GM18505 (cell line): ENCODE data around the gene RPS24.
"Not testable (repeated sequence)": the region's sequence is repeated elsewhere in the genome, so short reads cannot be mapped to it uniquely, and the experiment has no call there.

Experiments used
- ATAC-seq: cut with Tn5 transposase; IDR thresholded peaks from one replicate; pipeline ENCODE4 v1.9.1; 2021; ENCODE audit not compliant: unreplicated experiment
- POLR2A ChIP-seq: IDR thresholded peaks from 4 replicates; pipeline ENCODE4 v1.6.1; 2011; ENCODE audit warnings: borderline replicate concordance; ENCODE audit not compliant: insufficient read depth, insufficient read length; ENCODE audit errors: extremely low read depth

Gene RPS24

GRCh38 chr10:78046711-78047269 is 13.1 kb downstream of the RPS24 start:
- no peak for ATAC-seq
- no peak for TF ChIP-seq POLR2A

- ATAC-seq: no peak
Measured at GRCh38 chr10:78047314-78047891, 13.7 kb downstream of the RPS24 start.

GRCh38 chr10:78049851-78050250 is 16.2 kb downstream of the RPS24 start:
- TF ChIP-seq POLR2A: no peak
- no peak for ATAC-seq

More at GRCh38 chr10:78047314-78047891, 13.7 kb downstream of the RPS24 start:
- TF ChIP-seq POLR2A: no peak

- ATAC-seq: no peak
- TF ChIP-seq POLR2A: no peak
Measured at GRCh38 chr10:78053211-78053868, 19.7 kb downstream of the RPS24 start.

GRCh38 chr10:78058562-78058961 is 24.9 kb downstream of the RPS24 start:
- ATAC-seq: no peak
- TF ChIP-seq POLR2A: no peak

GRCh38 chr10:78059906-78060702 is 26.4 kb downstream of the RPS24 start:
- no peak for TF ChIP-seq POLR2A
- no peak for ATAC-seq

- no peak for ATAC-seq
- no peak for TF ChIP-seq POLR2A
Measured at GRCh38 chr10:78062296-78062695, 28.6 kb downstream of the RPS24 start.

GRCh38 chr10:78063236-78063635 is 29.6 kb downstream of the RPS24 start:
- ATAC-seq: no peak
- TF ChIP-seq POLR2A: no peak

- not testable (repeated sequence) for ATAC-seq
Measured at GRCh38 chr10:78064919-78065318, 31.3 kb downstream of the RPS24 start.

GRCh38 chr10:78065611-78066010 is 31.9 kb downstream of the RPS24 start:
- no peak for ATAC-seq
- TF ChIP-seq POLR2A: no peak

- no peak for TF ChIP-seq POLR2A
Measured at GRCh38 chr10:78066012-78066411, 32.3 kb downstream of the RPS24 start.

GRCh38 chr10:78066728-78067430 is 33.2 kb downstream of the RPS24 start:
- no peak for TF ChIP-seq POLR2A
- ATAC-seq: no peak

More at GRCh38 chr10:78066012-78066411, 32.3 kb downstream of the RPS24 start:
- no peak for ATAC-seq

- ATAC-seq: no peak
- TF ChIP-seq POLR2A: no peak
Measured at GRCh38 chr10:78069151-78069550, 35.5 kb downstream of the RPS24 start.

GRCh38 chr10:78070064-78070463 is 36.4 kb downstream of the RPS24 start:
- ATAC-seq: not testable (repeated sequence)
